HG03378 (cell line): ENCODE measurements around the gene GOLGA5.
"Not testable (repeated sequence)": the region's sequence is repeated elsewhere in the genome, so short reads cannot be mapped to it uniquely, and the experiment has no call there.

ENCODE experiments used
- ATAC-seq: cut with Tn5 transposase; IDR thresholded peaks from one replicate; pipeline ENCODE4 v1.9.1; 2021; ENCODE audit warnings: mild to moderate bottlenecking, moderate library complexity; ENCODE audit not compliant: unreplicated experiment

GOLGA5 gene

GRCh38 chr14:92819680-92820535 is 25.8 kb downstream of the GOLGA5 start:
- ATAC-seq: not testable (repeated sequence)

DNA sequence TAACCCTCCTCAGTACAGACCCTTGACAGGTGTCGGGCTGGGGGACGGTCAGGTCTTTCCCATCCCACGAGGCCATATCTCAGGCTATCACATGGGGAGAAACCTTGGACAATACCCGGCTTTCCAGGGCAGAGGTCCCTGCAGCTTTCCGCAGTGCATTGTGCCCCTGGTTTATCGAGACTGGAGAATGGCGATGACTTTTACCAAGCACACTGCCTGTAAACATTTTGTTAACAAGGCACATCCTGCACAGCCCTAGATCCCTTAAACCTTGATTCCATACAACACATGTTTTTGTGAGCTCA is 26.4 kb downstream of the GOLGA5 start:
- not testable (repeated sequence) for ATAC-seq

- no peak for ATAC-seq
These were observed 36.8 kb downstream of the GOLGA5 start for GRCh38 chr14:92830902-92831301.

- no peak for ATAC-seq
These were observed 38.1 kb downstream of the GOLGA5 start for GRCh38 chr14:92832137-92832700.

DNA sequence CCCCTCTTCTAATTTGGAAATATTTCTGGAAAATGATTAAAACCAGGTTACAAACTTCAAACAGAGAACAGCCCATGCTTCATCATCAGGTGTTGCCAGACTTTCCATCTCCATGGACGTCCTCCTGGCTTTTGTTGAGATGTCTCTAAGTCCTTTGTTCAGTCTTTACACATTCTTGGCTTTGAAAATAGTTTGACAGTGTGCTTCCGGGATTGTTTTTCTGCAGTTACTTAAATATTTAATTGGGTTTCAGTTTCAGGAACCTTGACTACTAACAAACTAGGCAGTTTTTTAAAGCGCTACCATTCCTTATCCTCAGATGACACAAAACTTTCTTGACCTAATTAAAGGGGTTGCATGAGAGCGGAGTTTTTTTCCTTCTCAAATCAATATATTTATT is 47.8 kb downstream of the GOLGA5 start:
- ATAC-seq: no peak

GRCh38 chr14:92844204-92844603 is 50.1 kb downstream of the GOLGA5 start:
- ATAC-seq: no peak

DNA sequence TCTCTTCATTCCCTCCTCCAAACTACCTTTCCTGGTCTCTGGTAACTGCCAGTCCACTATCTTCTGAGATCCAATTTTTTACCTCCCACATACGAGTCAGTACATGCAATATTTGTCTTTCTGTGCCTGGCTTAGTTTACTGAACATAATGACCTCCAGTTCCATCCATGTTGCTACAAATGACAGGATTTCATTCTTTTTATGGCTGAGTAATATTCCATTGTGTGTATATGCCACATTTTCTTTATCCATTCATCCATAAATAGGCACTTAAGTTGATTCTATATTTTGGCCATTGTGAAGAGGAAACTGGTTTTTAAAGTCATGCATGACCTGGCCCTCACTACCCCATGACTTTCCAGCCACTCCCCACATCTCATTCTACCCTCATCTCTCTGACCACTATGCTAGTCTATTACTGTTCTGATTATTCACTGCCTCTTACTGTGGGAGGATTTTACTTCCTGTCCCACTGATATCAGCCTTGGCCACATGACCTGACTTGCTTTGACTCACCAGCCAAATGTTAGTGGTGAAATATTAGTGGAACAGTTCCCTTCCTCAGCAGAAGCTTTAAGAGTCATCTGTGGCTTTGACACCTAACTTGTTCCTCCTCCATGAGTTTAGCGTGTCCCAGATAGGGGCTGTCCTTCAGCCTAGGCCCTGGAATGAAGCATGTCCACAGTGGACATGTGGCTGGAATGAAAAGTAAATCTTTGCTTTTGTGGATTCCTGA is 52.2 kb downstream of the GOLGA5 start:
- peak; percentile 96 for ATAC-seq

DNA sequence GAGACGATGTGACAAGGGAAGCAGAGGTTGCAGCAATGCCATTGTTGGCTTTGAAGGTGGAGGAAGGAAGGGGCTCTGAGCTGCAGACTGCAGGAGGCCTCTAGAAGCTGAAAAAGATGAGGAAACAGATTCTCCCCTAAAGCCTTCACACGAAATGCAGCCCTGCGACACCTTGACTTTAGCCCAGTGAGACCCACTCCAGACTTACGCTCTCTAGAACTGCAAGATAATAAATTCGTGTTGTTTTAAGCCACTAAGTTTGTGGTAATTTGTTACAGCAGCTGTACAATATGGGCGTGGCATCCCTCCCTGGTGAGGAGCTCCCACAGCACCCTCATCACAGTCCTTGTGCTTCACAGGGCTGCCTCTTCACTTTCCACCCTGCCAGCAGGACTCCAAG is 53.2 kb downstream of the GOLGA5 start:
- no peak for ATAC-seq

DNA sequence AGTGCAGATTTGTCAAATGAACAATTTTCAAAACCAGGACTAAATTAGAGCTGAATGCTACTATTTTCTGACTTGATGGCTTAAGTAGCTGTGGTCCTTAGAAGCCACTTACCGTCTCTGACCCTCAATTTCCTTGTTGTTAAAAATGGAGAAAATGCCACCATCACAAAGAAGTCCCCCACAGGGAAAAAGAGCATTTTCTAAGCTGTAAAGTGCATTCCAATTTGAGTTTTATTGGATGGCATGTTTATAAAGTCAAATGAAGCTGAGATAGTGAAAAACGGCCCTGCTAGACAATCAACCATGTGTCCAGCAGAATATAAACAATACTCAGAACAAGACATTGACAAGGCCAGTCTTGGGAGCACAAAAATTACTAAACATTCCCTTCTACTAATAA is 53.6 kb downstream of the GOLGA5 start:
- ATAC-seq: no peak

- ATAC-seq: no peak
These were observed 54.8 kb downstream of the GOLGA5 start for GRCh38 chr14:92848887-92849286.

GRCh38 chr14:92850492-92850891 is 56.4 kb downstream of the GOLGA5 start:
- ATAC-seq: no peak

DNA sequence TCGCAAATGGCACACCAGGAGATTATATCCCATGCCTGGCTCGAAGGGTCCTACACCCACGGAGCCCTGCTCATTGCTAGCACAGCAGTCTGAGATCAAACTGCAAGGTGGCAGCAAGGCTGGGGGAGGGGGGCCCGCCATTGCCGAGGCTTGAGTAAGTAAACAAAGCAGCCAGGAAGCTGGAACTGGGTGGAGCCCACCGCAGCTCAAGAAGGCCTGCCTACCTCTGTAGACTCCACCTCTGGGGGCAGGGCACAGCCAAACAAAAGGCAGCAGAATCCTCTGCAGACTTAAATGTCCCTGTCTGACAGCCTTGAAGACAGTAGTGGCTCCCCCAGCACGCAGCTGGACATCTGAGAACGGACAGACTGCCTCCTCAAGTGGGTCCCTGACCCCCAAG is 59.0 kb downstream of the GOLGA5 start:
- ATAC-seq: not testable (repeated sequence)

- ATAC-seq: no peak
These were observed 66.1 kb downstream of the GOLGA5 start for GRCh38 chr14:92860049-92860840.

DNA sequence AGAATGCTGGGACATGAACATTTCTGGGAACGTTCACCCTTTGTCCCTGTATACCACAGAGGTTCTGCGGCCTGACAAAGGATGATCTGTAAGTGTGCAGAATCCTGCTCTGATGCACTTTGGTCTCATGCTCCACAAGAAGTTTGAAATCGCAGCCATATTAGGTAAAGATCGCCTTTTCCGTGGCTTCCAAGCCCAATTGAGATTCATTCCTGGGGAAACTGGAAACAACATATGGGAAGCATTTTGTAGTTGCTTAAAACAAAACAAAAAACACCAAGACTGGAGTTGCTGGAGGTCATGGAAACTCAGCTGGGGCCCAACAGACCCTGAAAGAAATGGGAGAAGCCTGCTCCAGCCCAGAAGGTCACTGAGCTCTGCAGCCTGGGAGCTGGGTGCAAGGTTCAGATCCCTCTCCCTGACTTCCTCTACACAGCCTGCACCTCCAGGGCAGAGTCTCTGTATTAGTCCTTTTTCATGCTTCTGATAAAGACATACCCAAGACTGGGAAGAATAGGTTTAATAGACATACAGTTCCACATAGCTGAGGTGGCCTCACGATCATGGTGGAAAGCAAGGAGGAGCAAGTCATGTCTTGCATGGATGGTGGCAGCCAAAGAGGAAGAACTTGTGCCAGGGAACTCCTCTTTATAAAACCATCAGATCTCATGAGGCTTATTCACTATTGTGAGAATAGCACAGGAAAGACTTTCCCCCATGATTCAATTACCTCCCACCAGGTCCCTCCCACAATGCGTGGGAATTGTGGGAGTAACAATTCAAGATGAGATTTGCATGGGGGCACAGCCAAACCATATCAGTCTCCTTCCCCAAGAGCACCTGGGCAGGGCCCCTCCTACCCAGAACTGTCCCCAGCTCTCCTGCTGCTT is 68.0 kb downstream of the GOLGA5 start:
- no peak for ATAC-seq

DNA sequence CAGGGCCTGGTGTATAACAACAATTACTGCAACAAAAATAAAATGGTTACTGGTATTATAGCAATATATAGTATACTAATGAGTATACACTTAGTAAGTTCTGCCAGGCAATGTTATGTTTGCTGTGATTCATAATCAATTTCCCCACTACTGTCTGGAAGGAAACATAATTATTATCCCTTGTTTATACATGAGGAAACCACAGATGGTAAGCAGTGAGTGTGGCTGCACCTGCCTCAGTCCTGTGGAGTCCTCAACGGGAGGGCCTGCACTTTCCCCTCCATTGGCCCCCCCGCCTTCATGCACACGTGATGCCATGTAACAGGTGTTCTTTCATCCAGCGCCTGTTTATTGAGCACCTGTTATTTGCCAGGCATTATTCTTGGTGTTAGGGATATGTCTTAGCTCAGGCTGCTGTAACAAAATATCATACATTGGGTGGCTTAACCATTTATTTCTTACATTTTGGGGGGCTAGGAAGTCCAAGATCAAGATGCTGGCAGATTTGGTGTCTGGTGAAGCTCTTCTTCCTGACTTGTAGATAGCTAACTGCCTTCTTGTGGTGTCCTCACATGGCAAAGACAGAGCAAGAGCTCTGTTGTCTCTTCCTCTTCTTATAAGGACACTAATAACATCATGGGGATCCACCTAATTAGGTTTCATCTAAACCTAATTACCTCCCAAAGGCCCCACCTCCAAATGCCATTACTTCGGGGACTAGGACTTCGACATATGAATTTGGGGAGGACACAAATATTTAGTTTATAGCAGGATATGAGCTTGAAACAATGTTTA is 69.4 kb downstream of the GOLGA5 start:
- no peak for ATAC-seq

DNA sequence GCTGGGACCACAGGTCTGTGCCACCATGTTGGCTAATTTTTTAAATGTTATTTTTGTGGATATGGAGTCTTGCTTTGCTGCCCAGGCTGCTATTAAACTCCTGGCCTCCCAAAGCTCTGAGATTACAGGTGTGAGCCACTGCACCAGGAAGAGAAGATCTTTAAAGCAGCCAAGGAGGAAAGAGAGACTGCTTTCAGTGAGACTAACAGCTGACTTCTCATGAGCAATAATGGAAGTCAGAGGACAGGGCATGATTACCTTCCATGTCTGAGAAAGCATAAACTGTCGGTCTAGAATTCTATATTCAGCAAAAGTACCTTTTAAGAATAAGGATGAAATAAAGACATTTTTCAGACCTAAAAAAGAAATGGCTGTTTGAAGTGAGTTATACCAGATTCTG is 71.6 kb downstream of the GOLGA5 start:
- ATAC-seq: no peak

DNA sequence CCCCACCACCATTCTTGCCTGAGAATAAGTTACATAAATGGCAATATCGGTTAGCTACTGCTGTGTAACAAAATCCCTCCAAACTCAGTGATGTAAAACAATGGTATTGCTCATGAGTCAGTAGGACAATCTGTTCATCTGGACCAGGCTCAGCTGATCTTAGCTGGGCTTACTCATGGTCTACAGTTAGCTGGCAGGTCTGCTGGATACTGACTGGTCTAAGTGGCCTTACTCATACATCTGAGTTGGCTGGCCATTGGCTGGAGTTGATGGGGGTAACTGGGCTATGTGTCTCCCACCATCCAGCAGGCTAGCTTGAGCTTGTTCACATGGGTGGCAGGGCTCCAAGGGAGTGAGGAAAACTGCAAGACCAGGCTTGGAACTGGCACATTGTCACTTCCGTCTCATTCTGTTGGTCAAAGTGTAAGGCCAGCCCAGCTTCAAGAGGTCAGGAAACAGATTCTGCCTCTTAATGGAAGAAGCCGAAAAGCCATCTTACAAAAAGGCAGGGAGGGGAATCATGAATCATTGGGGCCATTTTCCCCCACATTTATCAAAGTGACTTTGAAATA is 72.2 kb downstream of the GOLGA5 start:
- no peak for ATAC-seq

DNA sequence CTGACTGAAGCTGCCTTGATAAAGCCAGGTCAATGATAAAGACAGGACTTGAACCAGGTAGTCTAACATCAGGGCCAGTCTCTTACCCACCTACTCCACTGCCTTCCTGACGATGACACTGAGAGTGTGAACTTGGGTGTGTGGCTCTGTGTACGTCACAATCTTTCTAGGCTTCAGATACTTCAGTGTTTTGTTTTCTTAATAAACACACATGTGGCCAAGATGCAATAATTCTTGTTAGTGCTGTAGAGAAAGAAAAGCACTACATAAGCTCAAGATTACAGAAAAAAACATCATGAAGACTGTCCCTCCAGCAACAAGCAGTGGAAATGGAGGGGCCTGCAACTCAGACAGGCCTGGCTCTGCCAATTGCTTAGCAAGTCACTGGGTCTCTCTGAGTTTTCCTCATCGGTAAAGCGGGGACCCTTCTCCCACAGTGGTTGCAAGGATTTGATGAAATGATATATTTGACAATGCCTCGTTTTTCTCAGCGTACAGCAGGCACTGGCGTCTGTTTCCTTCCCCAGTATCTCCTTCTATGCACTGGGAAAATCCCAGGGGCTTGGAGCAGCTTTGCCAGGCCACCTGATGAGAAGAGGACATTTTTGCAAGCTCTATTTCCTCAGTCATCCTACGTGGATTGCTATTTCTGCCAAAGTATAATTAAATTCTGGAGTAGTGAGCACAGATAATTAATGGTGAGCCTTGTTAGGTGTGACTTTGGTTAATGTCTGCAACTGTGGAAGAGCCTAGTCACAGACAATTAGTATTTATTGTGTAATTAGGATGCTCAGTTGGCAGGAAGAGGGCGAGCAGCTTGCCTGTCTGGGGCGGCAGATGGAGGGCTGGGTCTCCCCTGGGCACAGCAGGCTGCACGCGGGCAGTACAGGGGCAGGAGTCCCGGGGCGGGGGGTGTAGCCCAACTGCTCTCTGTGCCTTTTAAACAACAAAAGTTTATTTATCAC is 73.1 kb downstream of the GOLGA5 start:
- ATAC-seq: no peak
